ENCODE measurements around the gene PROB1. TPM values are rescaled to one million over a fixed set of nuclear protein-coding genes. Genes with fewer than 3 reads are reported as not detected.

PROB1 gene
- total and polyA plus RNA-seq, 9 of the 15 experiments (the other 6 are each of a cell fraction or from before 2014, with no cell fraction given) = 0.01 to 1.8 (median 0.47) TPM

GRCh38 chr5:139378941-139379361 is 16.0 kb downstream of the PROB1 start:
- Histone ChIP-seq H3K4me2 (ENCODE audit: insufficient read depth, low read length) (no peak overlapping the region), H3K36me3 (ENCODE audit: control insufficient read depth, insufficient read depth, low read length) (no peaks in the 10 kb centered on the region), H3K9me3 (replicated peaks; ENCODE audit: control insufficient read depth, insufficient read depth, low read depth, low read length) (no peaks in the 10 kb centered on the region), H2AFZ (ENCODE audit: low read depth, low read length) (no peak overlapping the region), H3K79me2 (ENCODE audit: control insufficient read depth, insufficient read depth, low read length) (no peaks in the 10 kb centered on the region), H3K4me1 (replicated peaks in 1 of 2; ENCODE audit: control insufficient read depth in 2 of 2, insufficient read depth in 2 of 2, low read length in 2 of 2) (peaks cover 18 to 47% of the 10 kb centered on the region in 2 experiments; a peak in 4 of 5 replicates), H3K9ac (ENCODE audit: insufficient read depth in 1 of 2, low read depth in 2 of 2, low read length in 2 of 2) (peak overlapping the region in 1 of 2 experiments; percentile 41; a peak in 2 of 4 replicates), H3K9me1 (ENCODE audit: control insufficient read depth, insufficient read depth, low read length) (no peaks in the 10 kb centered on the region), H3K27me3 (ENCODE audit: control insufficient read depth in 2 of 2, insufficient read depth in 2 of 2, low read length in 2 of 2) (no peaks in the 10 kb centered on the region), H4K20me1 (replicated peaks; ENCODE audit: control insufficient read depth, insufficient read depth, low read length) (no peaks in the 10 kb centered on the region), H3K4me3 (no peak overlapping the region), H3K27ac (ENCODE audit: extremely low read depth, low read depth, low read length) (no peak overlapping the region)
- DNase-seq (ENCODE audit: extremely low read depth in 1 of 4, low spot score in 3 of 4) (peak in 1 of 4 experiments; percentile 4), FAIRE-seq (no peak), ATAC-seq (no peak)
- in situ Hi-C loops (cut with MboI) (no loop called here), intact Hi-C loops (cut with micrococcal nuclease) (no loop called here)
- CTCF ChIA-PET (ENCODE audit: low intra/inter-chr PET ratio) = no interaction called here
- WGBS (ENCODE audit: insufficient coverage, low coverage, missing lambda C conversion rate) = 64% methylated on average over 13 of the region's 13 CpGs
- TF ChIP-seq CEBPB (tag; IDR thresholded peaks at IDR 0.05) (no peak), TBL1XR1 (IDR thresholded peaks at IDR 0.05; ENCODE audit: low read length in 2 of 2) (no peak), EGR1 (conservative IDR thresholded peaks at IDR 0.05) (no peak), HNRNPL (IDR thresholded peaks at IDR 0.05; ENCODE audit: low read depth, low read length) (no peak), E4F1 (CRISPR knock-in tag; IDR thresholded peaks at IDR 0.05; ENCODE audit: borderline replicate concordance) (no peak), CHD2 (IDR thresholded peaks at IDR 0.05; ENCODE audit: low read depth, low read length) (no peak), C11orf30 (IDR thresholded peaks at IDR 0.05; ENCODE audit: low read depth) (no peak), OTX1 (CRISPR knock-in tag; IDR thresholded peaks at IDR 0.05) (no peak), ZNF644 (tag; IDR thresholded peaks at IDR 0.05; ENCODE audit: low read depth) (no peak)
- BruUV-seq (replicated peaks) = no TSS peak
- POLR2A ChIA-PET = interaction anchor here (1.0 kb wide), 1 partner anchor 249 kb away, joined by 3 read pairs; no protein-coding TSS in a partner anchor
